IMR-90 (cell line): Measurements from ENCODE around the gene NPTX1. TPM values are rescaled to one million over a fixed set of nuclear protein-coding genes. Genes with fewer than 3 reads are reported as not detected.

Experiments
- ATAC-seq: fragments of 200-7000 bp; cut with Tn5 transposase; 2 replicates; pipeline ENCODE4 v1.9.1; 2020; ENCODE audit warnings: low read depth, mild to moderate bottlenecking, moderate library complexity
- BruUV-seq: library from RNA; stranded (reverse); fragments of 400-500 nt; replicated peaks from 2 replicates; lab custom pipeline; 2021; lab: Mats Ljungman, UMichigan
- CTCF ChIA-PET: fragments of 300-600 bp; formaldehyde crosslinking; extraction: SDS; loops from one replicate; lab custom pipeline; 2021; ENCODE audit warnings: antibody characterized with exemption; lab: Yijun Ruan, JAX
- POLR2A ChIA-PET: fragments of 300-600 bp; sonication (Branson Sonifier 250); formaldehyde crosslinking; loops from one replicate; lab custom pipeline; 2022; ENCODE audit warnings: antibody characterized with exemption; ENCODE audit not compliant: unreplicated experiment; lab: Charles Lee
- DNase-seq: peaks from one replicate; pipeline ENCODE4 v3.0.0; 2013
- H2AFZ ChIP-seq: replicated peaks from 2 replicates; pipeline ENCODE3; 2013; ENCODE audit warnings: low read length, mild to moderate bottlenecking; ENCODE audit not compliant: poor library complexity
- H2AK5ac ChIP-seq: 2 replicates; pipeline ENCODE4 v1.6.1; 2013; ENCODE audit warnings: low read depth, low read length, inconsistent platforms
- H2AK9ac ChIP-seq: replicated peaks from 2 replicates; pipeline ENCODE3; 2013; ENCODE audit warnings: mild to moderate bottlenecking, low read depth, low read length, moderate library complexity; ENCODE audit not compliant: poor library complexity
- H2BK120ac ChIP-seq: 2 replicates; pipeline ENCODE4 v1.6.1; 2013; ENCODE audit warnings: low read depth, low read length, inconsistent platforms
- H2BK15ac ChIP-seq: 3 replicates; pipeline ENCODE4 v1.6.1; 2013; ENCODE audit warnings: low read depth, low read length, inconsistent platforms
- H2BK20ac ChIP-seq: 2 replicates; pipeline ENCODE4 v1.6.1; 2013; ENCODE audit warnings: low read depth, mild to moderate bottlenecking, inconsistent platforms, low read length, moderate library complexity
- H2BK5ac ChIP-seq: 2 replicates; pipeline ENCODE4 v1.6.1; 2013; ENCODE audit warnings: mild to moderate bottlenecking, low read depth, low read length, inconsistent platforms; ENCODE audit not compliant: poor library complexity, severe bottlenecking
- H3K14ac ChIP-seq: replicated peaks from 2 replicates; pipeline ENCODE4 v1.6.1; 2013; ENCODE audit warnings: low read depth, low read length, inconsistent platforms
- H3K18ac ChIP-seq: 2 replicates; pipeline ENCODE4 v1.6.1; 2013; ENCODE audit warnings: low read depth, low read length, control low read depth
- H3K23ac ChIP-seq: 2 replicates; pipeline ENCODE4 v1.6.1; 2013; ENCODE audit warnings: low read depth, low read length, inconsistent platforms
- H3K27ac ChIP-seq: 2 replicates; pipeline ENCODE4 v1.5.1; 2013; ENCODE audit warnings: mild to moderate bottlenecking, control low read depth, low read length; ENCODE audit not compliant: insufficient read depth
- H3K27me3 ChIP-seq: 2 replicates; pipeline ENCODE4 v1.6.1; 2013; ENCODE audit warnings: low read length; ENCODE audit not compliant: control insufficient read depth, insufficient read depth
- H3K36me3 ChIP-seq: 2 replicates; pipeline ENCODE4 v1.6.1; 2013; ENCODE audit warnings: low read length, mixed read lengths; ENCODE audit not compliant: control insufficient read depth, insufficient read depth
- H3K4ac ChIP-seq: 2 replicates; pipeline ENCODE4 v1.6.1; 2013; ENCODE audit warnings: low read depth, low read length, inconsistent platforms
- H3K4me1 ChIP-seq: 2 replicates; pipeline ENCODE4 v1.6.1; 2013; ENCODE audit warnings: low read length, mixed read lengths; ENCODE audit not compliant: control insufficient read depth, insufficient read depth
- H3K4me2 ChIP-seq: 2 replicates; pipeline ENCODE4 v1.6.1; 2013; ENCODE audit warnings: low read depth, mild to moderate bottlenecking, control low read depth, low read length, moderate library complexity
- H3K4me3 ChIP-seq: 2 replicates; pipeline ENCODE4 v1.5.1; 2013; ENCODE audit warnings: low read depth, mild to moderate bottlenecking, control low read depth, low read length, moderate library complexity; ENCODE audit not compliant: insufficient read depth
- H3K56ac ChIP-seq: 2 replicates; pipeline ENCODE4 v1.6.1; 2013; ENCODE audit warnings: low read length, inconsistent platforms; ENCODE audit not compliant: insufficient read depth; ENCODE audit errors: extremely low read depth
- H3K79me1 ChIP-seq, 2 experiments: 2 replicates each; pipeline ENCODE4 v1.6.1; 2013; ENCODE audit warnings: low read length in 2 of 2, inconsistent platforms in 1 of 2, low read depth in 1 of 2
- H3K9ac ChIP-seq: 2 replicates; pipeline ENCODE4 v1.6.1; 2013; ENCODE audit warnings: low read depth, low read length, control low read depth
- H3K9me1 ChIP-seq: 2 replicates; pipeline ENCODE4 v1.6.1; 2013; ENCODE audit warnings: low read length, inconsistent platforms; ENCODE audit not compliant: insufficient read depth
- H3K9me3 ChIP-seq: 2 replicates; pipeline ENCODE4 v1.6.1; 2013; ENCODE audit warnings: low read length; ENCODE audit not compliant: control insufficient read depth, insufficient read depth
- H4K20me1 ChIP-seq: 2 replicates; pipeline ENCODE4 v1.6.1; 2013; ENCODE audit warnings: low read length, inconsistent platforms; ENCODE audit not compliant: insufficient read depth
- H4K5ac ChIP-seq: 2 replicates; pipeline ENCODE4 v1.6.1; 2013; ENCODE audit warnings: mild to moderate bottlenecking, low read depth, low read length, control low read depth
- H4K8ac ChIP-seq, 2 experiments: 2 replicates each; pipeline ENCODE4 v1.6.1; 2013; ENCODE audit warnings: low read depth in 2 of 2, low read length in 2 of 2, control low read depth in 1 of 2, inconsistent platforms in 1 of 2
- H4K91ac ChIP-seq: 2 replicates; pipeline ENCODE4 v1.6.1; 2013; ENCODE audit warnings: low read depth, low read length, inconsistent platforms; ENCODE audit not compliant: insufficient read depth
- BHLHE40 ChIP-seq: fragments of 150-350 bp; IDR thresholded peaks from 2 replicates; pipeline ENCODE4 v1.6.1; 2016; ENCODE audit warnings: mild to moderate bottlenecking, low read depth, low read length
- CHD1 ChIP-seq: IDR thresholded peaks from 2 replicates; pipeline ENCODE4 v1.6.1; 2012; ENCODE audit warnings: low read depth, low read length, improper control_type of control experiment
- FOS ChIP-seq: fragments of 150-350 bp; IDR thresholded peaks from 2 replicates; pipeline ENCODE4 v1.6.1; 2016; ENCODE audit warnings: low read depth, low read length
- MXI1 ChIP-seq: IDR thresholded peaks from 2 replicates; pipeline ENCODE4 v1.6.1; 2012; ENCODE audit warnings: low read depth, mild to moderate bottlenecking, low read length, moderate library complexity, borderline replicate concordance
- POLR2A ChIP-seq: IDR thresholded peaks from 2 replicates; pipeline ENCODE4 v1.6.1; 2012; ENCODE audit warnings: mild to moderate bottlenecking, low read depth, low read length
- RAD21 ChIP-seq: IDR thresholded peaks from 2 replicates; pipeline ENCODE4 v1.6.1; 2012; ENCODE audit warnings: low read length, improper control_type of control experiment
- RFX5 ChIP-seq: IDR thresholded peaks from 2 replicates; pipeline ENCODE4 v1.8.0; 2012; ENCODE audit warnings: low read depth, mild to moderate bottlenecking, low read length, moderate library complexity
- SMC3 ChIP-seq: fragments of 150-350 bp; IDR thresholded peaks from 2 replicates; pipeline ENCODE4 v1.6.1; 2016; ENCODE audit warnings: low read depth, mild to moderate bottlenecking, antibody characterized with exemption, low read length, moderate library complexity
- WGBS, 2 experiments: methylation state at CpG; one replicate each; pipeline versions ENCODE4 v1.1.5 to v1.1.7; 2013; ENCODE audit warnings: missing lambda C conversion rate in 2 of 2; ENCODE audit not compliant: insufficient read length in 1 of 2; ENCODE audit errors: extremely low coverage in 2 of 2; 5-methylcytosine and 5-hydroxymethylcytosine counted together
- dilution Hi-C: fragments of 300-500 bp; cut with HindIII; formaldehyde crosslinking; loops from one replicate; pipeline ENCODE4 v1.14.3; 2018; ENCODE audit warnings: low sequenced_read_pairs; ENCODE audit not compliant: unreplicated experiment
- in situ Hi-C: fragments of 300-500 bp; cut with MboI; formaldehyde crosslinking; loops from 3 replicates; pipeline ENCODE4 v1.14.3; 2019; ENCODE audit warnings: low sequenced_read_pairs, inconsistent platforms, mixed read lengths
- intact Hi-C: fragments of 100-400 bp; cut with micrococcal nuclease; formaldehyde crosslinking; loops from 2 replicates; pipeline ENCODE4 v1.10.0; 2022
- polyA plus RNA-seq, 3 experiments: library from polyadenylated mRNA; depleted of rRNA; stranded (reverse); fragments of >200 nt; gene quantifications; 2 replicates each; pipeline ENCODE4 v1.2.3, GENCODE V29; 2012; ENCODE audit warnings: low replicate concordance in 1 of 3
- total RNA-seq: library from RNA; depleted of rRNA; stranded (reverse); fragments of >200 nt; gene quantifications from 2 replicates; pipeline ENCODE4 v1.2.3, GENCODE V29; 2012
- TF ChIP-seq, protein P1 (sequence below): fragments of 150-350 bp; IDR thresholded peaks from 2 replicates; pipeline ENCODE4 v1.6.1; 2016; ENCODE audit warnings: low read depth, mild to moderate bottlenecking, low read length, moderate library complexity, borderline replicate concordance
- TF ChIP-seq, protein P2 (sequence below): conservative IDR thresholded peaks from 2 replicates; pipeline ENCODE4 v1.5.1; 2012; ENCODE audit warnings: mild to moderate bottlenecking, low read depth, low read length, improper control_type of control experiment

The NPTX1 gene
- total and polyA plus RNA-seq, 2 of the 4 experiments (the other 2 are of a cell fraction): 20.8 to 39.5 TPM

DNA sequence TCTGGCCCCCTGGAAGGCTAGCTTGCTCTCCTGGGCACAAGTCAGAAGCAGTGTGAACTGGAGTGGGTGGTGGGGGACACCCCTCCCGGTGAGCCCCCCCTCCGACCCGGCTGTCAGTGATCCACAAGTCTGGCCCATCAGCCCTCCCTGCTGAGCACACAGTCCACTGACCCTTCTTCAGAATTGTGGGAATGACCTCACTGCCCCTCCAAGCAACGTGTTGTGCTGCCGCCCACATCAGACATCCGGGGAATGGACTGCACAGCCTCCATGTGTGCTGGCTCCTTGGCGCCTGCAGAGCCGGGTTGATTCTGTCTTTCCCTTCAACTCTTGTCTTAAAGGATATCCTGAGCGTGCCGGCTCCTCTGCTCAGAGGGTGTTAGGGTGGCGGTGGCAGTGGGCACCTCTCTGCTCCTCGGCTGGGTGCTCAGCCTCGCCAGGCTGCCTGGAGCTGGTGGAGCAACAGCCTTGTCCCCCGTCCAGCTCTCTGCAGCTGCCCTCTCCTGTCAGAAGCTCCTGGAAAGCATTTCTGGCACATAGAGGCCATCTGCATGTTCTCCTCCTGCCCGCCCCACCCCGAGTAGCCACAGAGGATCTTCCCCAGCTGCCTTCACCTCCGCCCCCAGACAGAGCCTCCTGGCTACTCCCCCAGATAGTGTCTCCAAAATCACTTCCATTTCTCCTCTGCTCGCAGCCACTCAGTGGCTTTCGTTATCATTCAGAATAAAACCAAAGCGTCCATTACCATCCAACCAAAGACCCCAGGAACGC lies 19.8 kb downstream of the NPTX1 start:
- Histone ChIP-seq H3K4ac (no peak overlapping the region), H2AK5ac (no peak overlapping the region), H3K4me2 (no peak overlapping the region), H2BK15ac (no peak overlapping the region), H3K9me1 (peaks cover 16% of the 10 kb centered on the region), H3K56ac (no peak overlapping the region), H2AFZ (peak overlapping the region; percentile 13), H2AK9ac (no peak overlapping the region), H3K23ac (no peak overlapping the region; the same call in 1 of the 2 replicates), H3K9ac (no peak overlapping the region), H2BK5ac (no peak overlapping the region), H2BK120ac (no peak overlapping the region), H3K79me1 (peaks cover 6 to 21% of the 10 kb centered on the region in 2 experiments; a peak in 3 of 4 replicates), H3K9me3 (no peaks in the 10 kb centered on the region), H3K36me3 (no peaks in the 10 kb centered on the region), H4K20me1 (no peaks in the 10 kb centered on the region; the same call in 1 of the 2 replicates), H4K91ac (no peak overlapping the region), H3K27ac (no peak overlapping the region), H3K18ac (no peak overlapping the region), H4K5ac (no peak overlapping the region), H4K8ac (no peak overlapping the region), H3K4me1 (peaks cover 5% of the 10 kb centered on the region), H3K14ac (no peak overlapping the region), H3K4me3 (no peak overlapping the region), H2BK20ac (no peak overlapping the region), H3K27me3 (peaks cover 11% of the 10 kb centered on the region; the same call in 1 of the 2 replicates)
- CTCF ChIA-PET: no interaction called here
- intact Hi-C loops: no loop called here
- POLR2A ChIA-PET: no interaction called here
- dilution Hi-C loops: no loop called here
- no TSS peak for BruUV-seq
- ATAC-seq (no peak), DNase-seq (no peak)
- in situ Hi-C loops: no loop called here
- 59% methylated on average over 6 of the region's 21 CpGs; no CpG with 5 or more reads in 1 of the 2 experiments for WGBS, 2 experiments
- TF ChIP-seq BHLHE40: no peak
- no peak for TF ChIP-seq CHD1
- no peak for TF ChIP-seq MXI1
- TF ChIP-seq, protein P1, sequence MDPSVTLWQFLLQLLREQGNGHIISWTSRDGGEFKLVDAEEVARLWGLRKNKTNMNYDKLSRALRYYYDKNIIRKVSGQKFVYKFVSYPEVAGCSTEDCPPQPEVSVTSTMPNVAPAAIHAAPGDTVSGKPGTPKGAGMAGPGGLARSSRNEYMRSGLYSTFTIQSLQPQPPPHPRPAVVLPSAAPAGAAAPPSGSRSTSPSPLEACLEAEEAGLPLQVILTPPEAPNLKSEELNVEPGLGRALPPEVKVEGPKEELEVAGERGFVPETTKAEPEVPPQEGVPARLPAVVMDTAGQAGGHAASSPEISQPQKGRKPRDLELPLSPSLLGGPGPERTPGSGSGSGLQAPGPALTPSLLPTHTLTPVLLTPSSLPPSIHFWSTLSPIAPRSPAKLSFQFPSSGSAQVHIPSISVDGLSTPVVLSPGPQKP: no peak
- TF ChIP-seq, protein P2, sequence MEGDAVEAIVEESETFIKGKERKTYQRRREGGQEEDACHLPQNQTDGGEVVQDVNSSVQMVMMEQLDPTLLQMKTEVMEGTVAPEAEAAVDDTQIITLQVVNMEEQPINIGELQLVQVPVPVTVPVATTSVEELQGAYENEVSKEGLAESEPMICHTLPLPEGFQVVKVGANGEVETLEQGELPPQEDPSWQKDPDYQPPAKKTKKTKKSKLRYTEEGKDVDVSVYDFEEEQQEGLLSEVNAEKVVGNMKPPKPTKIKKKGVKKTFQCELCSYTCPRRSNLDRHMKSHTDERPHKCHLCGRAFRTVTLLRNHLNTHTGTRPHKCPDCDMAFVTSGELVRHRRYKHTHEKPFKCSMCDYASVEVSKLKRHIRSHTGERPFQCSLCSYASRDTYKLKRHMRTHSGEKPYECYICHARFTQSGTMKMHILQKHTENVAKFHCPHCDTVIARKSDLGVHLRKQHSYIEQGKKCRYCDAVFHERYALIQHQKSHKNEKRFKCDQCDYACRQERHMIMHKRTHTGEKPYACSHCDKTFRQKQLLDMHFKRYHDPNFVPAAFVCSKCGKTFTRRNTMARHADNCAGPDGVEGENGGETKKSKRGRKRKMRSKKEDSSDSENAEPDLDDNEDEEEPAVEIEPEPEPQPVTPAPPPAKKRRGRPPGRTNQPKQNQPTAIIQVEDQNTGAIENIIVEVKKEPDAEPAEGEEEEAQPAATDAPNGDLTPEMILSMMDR: no peak
- no peak for TF ChIP-seq SMC3
- no peak for TF ChIP-seq POLR2A
- no peak for TF ChIP-seq RFX5
- no peak for TF ChIP-seq FOS
- TF ChIP-seq RAD21: no peak
